BJ (cell line): ENCODE results near the gene SLC35F4. TPM values are rescaled to one million over a fixed set of nuclear protein-coding genes. Genes with fewer than 3 reads are reported as not detected.

Source experiments
- CTCF ChIA-PET: fragments of 350-600 bp; formaldehyde crosslinking; extraction: SDS; loops from one replicate; lab custom pipeline; 2021; ENCODE audit warnings: antibody characterized with exemption, inconsistent platforms; lab: Yijun Ruan, JAX
- POLR2A ChIA-PET: fragments of 300-600 bp; sonication (Branson Sonifier 250); formaldehyde crosslinking; extraction: SDS; loops from one replicate; lab custom pipeline; 2021; ENCODE audit warnings: antibody characterized with exemption; lab: Charles Lee
- DNase-seq: peaks from one replicate; pipeline ENCODE4 v3.0.0-alpha.2; 2011; ENCODE audit warnings: low read depth
- H3K27me3 ChIP-seq: 2 replicates; pipeline ENCODE4 v1.6.0; 2011; ENCODE audit warnings: low read length; ENCODE audit not compliant: control insufficient read depth, insufficient read depth
- H3K36me3 ChIP-seq: 2 replicates; pipeline ENCODE4 v1.5.1; 2011; ENCODE audit warnings: low read length; ENCODE audit not compliant: control insufficient read depth, insufficient read depth
- H3K4me3 ChIP-seq: 2 replicates; pipeline ENCODE4 v1.5.1; 2011; ENCODE audit warnings: low read depth, mild to moderate bottlenecking, control low read depth, low read length
- CTCF ChIP-seq: IDR thresholded peaks from 2 replicates; pipeline ENCODE4 v1.5.1; 2011; ENCODE audit warnings: low read depth, mild to moderate bottlenecking, control low read depth, inconsistent platforms, low read length, moderate library complexity; ENCODE audit not compliant: insufficient read depth
- polyA plus RNA-seq: library from polyadenylated mRNA; depleted of rRNA; stranded (reverse); fragments of >200 nt; gene quantifications from 2 replicates; pipeline ENCODE4 v1.2.3, GENCODE V29; 2011

SLC35F4 gene
- polyA plus RNA-seq, 1 experiment: not detected

- H3K36me3 ChIP-seq: no peaks in the 10 kb centered on the region
- TF ChIP-seq CTCF: no peak
- CTCF ChIA-PET: interaction anchor here (0.8 kb wide), 1 partner anchor 27 kb away, joined by 3 read pairs; no protein-coding TSS in a partner anchor
- POLR2A ChIA-PET: no interaction called here
- no peaks in the 10 kb centered on the region for H3K27me3 ChIP-seq
- no peak for DNase-seq
- H3K4me3 ChIP-seq: no peak overlapping the region
These were observed 335.3 kb downstream of the SLC35F4 start for GRCh38 chr14:57530571-57530970.

GRCh38 chr14:57526942-57527341, 338.9 kb downstream of the SLC35F4 start:
- no peak for DNase-seq
- no peak overlapping the region for H3K4me3 ChIP-seq
- no peaks in the 10 kb centered on the region for H3K27me3 ChIP-seq
- POLR2A ChIA-PET: no interaction called here
- CTCF ChIA-PET: no interaction called here
- TF ChIP-seq CTCF: no peak
- no peaks in the 10 kb centered on the region for H3K36me3 ChIP-seq

- POLR2A ChIA-PET: no interaction called here
- CTCF ChIA-PET: no interaction called here
- no peak overlapping the region for H3K4me3 ChIP-seq
- no peak for DNase-seq
- H3K27me3 ChIP-seq: no peaks in the 10 kb centered on the region
- no peaks in the 10 kb centered on the region for H3K36me3 ChIP-seq
- no peak for TF ChIP-seq CTCF
These were observed 346.8 kb downstream of the SLC35F4 start for GRCh38 chr14:57519043-57519442.
